Measurements from ENCODE around the gene SLC7A4. TPM values are rescaled to one million over a fixed set of nuclear protein-coding genes. Genes with fewer than 3 reads are reported as not detected.
A peak's percentile ranks its signal among the peaks of the same experiment; 100 is the strongest.

Gene SLC7A4
- total RNA-seq (not detected in 2 replicates), polyA plus RNA-seq (not detected in 2 replicates), polyA minus RNA-seq (not detected in 2 replicates)
- total RNA-seq (2013) = not detected

GRCh38 chr22:21032037-21032867 is at the start of gene SLC7A4:
SLC7A4 (minus strand) TSS chr22:21032561; CDS start chr22:21031812, 749 bp downstream.
- Mint-ChIP-seq H3K4me1 (peaks cover 1% of the 10 kb centered on the region), H3K9me3 (ENCODE audit: insufficient read depth) (no peaks in the 10 kb centered on the region), H3K27ac (no peak within 1 kb of the TSS), H3K27me3 (peaks cover 39% of the 10 kb centered on the region), H3K4me3 (no peak within 1 kb of the TSS)
- no peak within 1 kb of the TSS for H3K9ac ChIP-seq (ENCODE audit: low read length)
- H3K4me2 ChIP-seq (replicated peaks; ENCODE audit: low read depth, low read length, poor library complexity, severe bottlenecking) = peak within 1 kb of the TSS; percentile 48
- intact Hi-C loops (cut with micrococcal nuclease) = no loop called here
- no peak for TF ChIP-seq CTCF (IDR thresholded peaks at IDR 0.05)
- H3K27me3 ChIP-seq (replicated peaks in 1 of 4; ENCODE audit: control extremely low read depth in 1 of 4, control insufficient read depth in 3 of 4, insufficient read depth in 4 of 4, low read length in 3 of 4) = peaks cover 0 to 31% (median 10%) of the 10 kb centered on the region in 4 experiments
- no peak for DNase-seq
- H2AFZ ChIP-seq (ENCODE audit: insufficient read depth, low read depth, low read length, poor library complexity, severe bottlenecking) = no peak within 1 kb of the TSS
- no peaks in the 10 kb centered on the region for H3K79me2 ChIP-seq (ENCODE audit: control insufficient read depth, insufficient read depth, low read length)
- H4K20me1 ChIP-seq (ENCODE audit: control insufficient read depth, insufficient read depth, low read length, poor library complexity, severe bottlenecking) = no peaks in the 10 kb centered on the region
- no peak within 1 kb of the TSS for H3K27ac ChIP-seq (ENCODE audit: low read length in 2 of 2)
- peaks cover 3 to 6% of the 10 kb centered on the region in 2 donors for H3K4me1 ChIP-seq (ENCODE audit: control insufficient read depth in 2 of 2, insufficient read depth in 2 of 2, low read length in 2 of 2)
- H3K36me3 ChIP-seq (replicated peaks in 1 of 2; ENCODE audit: control extremely low read depth in 1 of 2, control insufficient read depth in 1 of 2, extremely low read depth in 1 of 2, insufficient read depth in 2 of 2, low read length in 1 of 2) = no peaks in the 10 kb centered on the region
- H3K9me3 ChIP-seq (ENCODE audit: control extremely low read depth in 1 of 3, control insufficient read depth in 2 of 3, insufficient read depth in 1 of 3, low read length in 2 of 3) = peaks cover 0 to 3% (median 0%) of the 10 kb centered on the region in 3 donors
- ChIA-PET POLR2A (no interaction called here), CTCF (no interaction called here)
- 10% methylated on average over 57 of the region's 59 CpGs for WGBS (ENCODE audit: insufficient coverage)
- no peak within 1 kb of the TSS for H3K4me3 ChIP-seq (ENCODE audit: control extremely low read depth in 1 of 5, extremely low read depth in 1 of 5, insufficient read depth in 1 of 5, low read depth in 2 of 5, low read length in 4 of 5)
- no peak for ATAC-seq (ENCODE audit: low read depth)

DNA sequence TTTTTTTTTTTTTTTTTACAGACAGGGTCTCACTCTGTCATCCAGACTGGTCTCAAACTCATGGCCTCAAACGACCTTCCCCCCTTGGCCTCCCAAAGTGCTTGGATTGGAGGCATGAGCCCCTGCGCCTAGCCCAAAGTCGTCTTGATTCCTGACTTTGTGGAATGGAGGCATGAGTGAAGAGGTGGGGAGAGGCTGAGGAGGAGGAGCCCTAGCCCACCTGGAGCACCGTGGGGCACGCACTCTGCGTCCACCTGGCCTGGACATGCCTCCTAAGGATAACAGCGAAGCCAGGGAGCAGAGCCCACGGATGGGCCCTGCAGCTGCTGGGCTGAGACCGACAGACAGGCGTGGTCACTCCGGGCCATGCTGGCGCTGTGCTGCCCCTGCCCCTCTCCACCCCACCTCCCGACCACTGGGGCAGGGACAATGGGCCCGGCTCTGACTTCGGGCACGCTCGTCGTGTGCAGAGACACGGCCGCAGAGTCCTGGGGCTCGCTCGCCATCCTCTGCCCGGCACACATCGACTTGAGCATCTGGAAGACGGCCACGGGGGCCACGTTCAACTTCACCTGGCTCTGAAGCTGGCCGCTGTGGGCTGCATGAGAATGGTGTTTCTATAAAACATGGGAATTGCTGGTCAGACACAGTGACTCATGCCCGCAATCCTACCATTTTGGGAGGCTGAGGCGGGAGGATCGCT is 48.2 kb upstream of the SLC7A4 start:
- ATAC-seq (ENCODE audit: low read depth) (no peak), DNase-seq (no peak)
- intact Hi-C loops (cut with micrococcal nuclease) = no loop called here
- no peaks in the 10 kb centered on the region for H3K79me2 ChIP-seq (ENCODE audit: control insufficient read depth, insufficient read depth, low read length)
- Mint-ChIP-seq H3K27me3 (peaks cover 6% of the 10 kb centered on the region), H3K27ac (no peak overlapping the region), H3K4me3 (no peak overlapping the region), H3K9me3 (ENCODE audit: insufficient read depth) (no peaks in the 10 kb centered on the region), H3K4me1 (no peaks in the 10 kb centered on the region)
- H3K4me1 ChIP-seq (ENCODE audit: control insufficient read depth in 2 of 2, insufficient read depth in 2 of 2, low read length in 2 of 2) = no peaks in the 10 kb centered on the region
- ChIA-PET CTCF (no interaction called here), POLR2A (no interaction called here)
- H3K9me3 ChIP-seq (ENCODE audit: control extremely low read depth in 1 of 3, control insufficient read depth in 2 of 3, insufficient read depth in 1 of 3, low read length in 2 of 3) = no peaks in the 10 kb centered on the region
- TF ChIP-seq CTCF (IDR thresholded peaks at IDR 0.05) (no peak), EZH2 (IDR thresholded peaks at IDR 0.05; ENCODE audit: borderline replicate concordance, insufficient read depth, low read depth, low read length, poor library complexity, severe bottlenecking) (no peak)
- no peak overlapping the region for H3K4me2 ChIP-seq (replicated peaks; ENCODE audit: low read depth, low read length, poor library complexity, severe bottlenecking)
- no peaks in the 10 kb centered on the region for H3K27me3 ChIP-seq (replicated peaks in 1 of 4; ENCODE audit: control extremely low read depth in 1 of 4, control insufficient read depth in 3 of 4, insufficient read depth in 4 of 4, low read length in 3 of 4)
- H4K20me1 ChIP-seq (ENCODE audit: control insufficient read depth, insufficient read depth, low read length, poor library complexity, severe bottlenecking) = no peaks in the 10 kb centered on the region
- no peak overlapping the region for H3K27ac ChIP-seq (ENCODE audit: low read length in 2 of 2)
- H2AFZ ChIP-seq (ENCODE audit: insufficient read depth, low read depth, low read length, poor library complexity, severe bottlenecking) = no peak overlapping the region
- H3K4me3 ChIP-seq (ENCODE audit: control extremely low read depth in 1 of 5, extremely low read depth in 1 of 5, insufficient read depth in 1 of 5, low read depth in 2 of 5, low read length in 4 of 5) = no peak overlapping the region
- H3K36me3 ChIP-seq (replicated peaks in 1 of 2; ENCODE audit: control extremely low read depth in 1 of 2, control insufficient read depth in 1 of 2, extremely low read depth in 1 of 2, insufficient read depth in 2 of 2, low read length in 1 of 2) = no peaks in the 10 kb centered on the region
- WGBS (ENCODE audit: insufficient coverage) = 92% methylated on average over 22 of the region's 31 CpGs
- no peak overlapping the region for H3K9ac ChIP-seq (ENCODE audit: low read length)

Measured in B cell (primary cell).